ENCODE results near the gene CA5A. TPM values are rescaled to one million over a fixed set of nuclear protein-coding genes. Genes with fewer than 3 reads are reported as not detected.
A peak's percentile ranks its signal among the peaks of the same experiment; 100 is the strongest.
"Not testable (repeated sequence)": the region's sequence is repeated elsewhere in the genome, so short reads cannot be mapped to it uniquely, and the experiment has no call there.

CA5A gene
- total and polyA plus RNA-seq, 9 of the 15 experiments (the other 6 are each of a cell fraction or from before 2014, with no cell fraction given): not detected

GRCh38 chr16:87985493-87985892 lies 49.2 kb upstream of the CA5A start:
- ATAC-seq; H3K9me1 ChIP-seq (ENCODE audit: control insufficient read depth, insufficient read depth, low read length); H3K4me3 ChIP-seq; H2AFZ ChIP-seq (ENCODE audit: low read depth, low read length); FAIRE-seq; H3K9me3 ChIP-seq (replicated peaks; ENCODE audit: control insufficient read depth, insufficient read depth, low read depth, low read length); DNase-seq (ENCODE audit: extremely low read depth in 1 of 4, low spot score in 3 of 4); H3K4me1 ChIP-seq (replicated peaks in 1 of 2; ENCODE audit: control insufficient read depth in 2 of 2, insufficient read depth in 2 of 2, low read length in 2 of 2); H3K79me2 ChIP-seq (ENCODE audit: control insufficient read depth, insufficient read depth, low read length); CTCF ChIA-PET (ENCODE audit: low intra/inter-chr PET ratio); BruUV-seq (replicated peaks); H3K9ac ChIP-seq (ENCODE audit: insufficient read depth in 1 of 2, low read depth in 2 of 2, low read length in 2 of 2); H3K27me3 ChIP-seq (ENCODE audit: control insufficient read depth in 2 of 2, insufficient read depth in 2 of 2, low read length in 2 of 2); H4K20me1 ChIP-seq (replicated peaks; ENCODE audit: control insufficient read depth, insufficient read depth, low read length); H3K4me2 ChIP-seq (ENCODE audit: insufficient read depth, low read length); H3K27ac ChIP-seq (ENCODE audit: extremely low read depth, low read depth, low read length); intact Hi-C loops (cut with micrococcal nuclease); POLR2A ChIA-PET; in situ Hi-C loops (cut with MboI): not testable (repeated sequence)
- H3K36me3 ChIP-seq (ENCODE audit: control insufficient read depth, insufficient read depth, low read length): peaks cover 16% of the 10 kb centered on the region; the same call in 2 of the 3 replicates
- WGBS (ENCODE audit: insufficient coverage, low coverage, missing lambda C conversion rate): 98% methylated on average over 5 of the region's 5 CpGs
- TF ChIP-seq CEBPB (tag; IDR thresholded peaks at IDR 0.05): peak; percentile 20; the same call in 1 of the 2 replicates

GRCh38 chr16:87984632-87985267 lies 48.4 kb upstream of the CA5A start:
- H3K9me3 ChIP-seq (replicated peaks; ENCODE audit: control insufficient read depth, insufficient read depth, low read depth, low read length): no peaks in the 10 kb centered on the region
- TF ChIP-seq SOX6 (IDR thresholded peaks at IDR 0.05): no peak
- TF ChIP-seq PHB (CRISPR knock-in tag; IDR thresholded peaks at IDR 0.05): no peak
- no peak for TF ChIP-seq ZNF175 (CRISPR knock-in tag; IDR thresholded peaks at IDR 0.05; ENCODE audit: low read depth)
- TF ChIP-seq HNRNPK (IDR thresholded peaks at IDR 0.05; ENCODE audit: low read depth, low read length, poor library complexity, severe bottlenecking): no peak
- no peak for TF ChIP-seq EWSR1 (IDR thresholded peaks at IDR 0.05; ENCODE audit: borderline replicate concordance, low read depth, partially characterized antibody)
- no peak for TF ChIP-seq UBTF (IDR thresholded peaks at IDR 0.05; ENCODE audit: borderline replicate concordance in 1 of 2, low read depth in 2 of 2, low read length in 2 of 2)
- TF ChIP-seq TOE1 (IDR thresholded peaks at IDR 0.05; ENCODE audit: borderline replicate concordance): no peak
- TF ChIP-seq TOE1 (CRISPR knock-in tag; IDR thresholded peaks at IDR 0.05; ENCODE audit: borderline replicate concordance, low read depth): no peak
- H4K20me1 ChIP-seq (replicated peaks; ENCODE audit: control insufficient read depth, insufficient read depth, low read length): no peaks in the 10 kb centered on the region
- FAIRE-seq: no peak
- H3K4me1 ChIP-seq (replicated peaks in 1 of 2; ENCODE audit: control insufficient read depth in 2 of 2, insufficient read depth in 2 of 2, low read length in 2 of 2): peaks cover 0 to 2% of the 10 kb centered on the region in 2 experiments; a peak in 2 of 5 replicates
- no peaks in the 10 kb centered on the region for H3K79me2 ChIP-seq (ENCODE audit: control insufficient read depth, insufficient read depth, low read length)
- BruUV-seq (replicated peaks): no TSS peak
- DNase-seq (ENCODE audit: extremely low read depth in 1 of 4, low spot score in 3 of 4): no peak
- no peak overlapping the region for H3K4me2 ChIP-seq (ENCODE audit: insufficient read depth, low read length)
- H3K9me1 ChIP-seq (ENCODE audit: control insufficient read depth, insufficient read depth, low read length): no peaks in the 10 kb centered on the region
- in situ Hi-C loops (cut with MboI) (no loop called here), intact Hi-C loops (cut with micrococcal nuclease) (no loop called here)
- no peak for ATAC-seq
- H3K27ac ChIP-seq (ENCODE audit: extremely low read depth, low read depth, low read length): no peak overlapping the region
- 92% methylated on average over 24 of the region's 28 CpGs for WGBS (ENCODE audit: insufficient coverage, low coverage, missing lambda C conversion rate)
- ChIA-PET POLR2A (no interaction called here), CTCF (ENCODE audit: low intra/inter-chr PET ratio) (no interaction called here)
- H3K27me3 ChIP-seq (ENCODE audit: control insufficient read depth in 2 of 2, insufficient read depth in 2 of 2, low read length in 2 of 2): no peaks in the 10 kb centered on the region
- peaks cover 16% of the 10 kb centered on the region; the same call in 2 of the 3 replicates for H3K36me3 ChIP-seq (ENCODE audit: control insufficient read depth, insufficient read depth, low read length)
- no peak overlapping the region for H2AFZ ChIP-seq (ENCODE audit: low read depth, low read length)
- peak overlapping the region in 1 of 2 experiments; percentile 35; a peak in 1 of 4 replicates for H3K9ac ChIP-seq (ENCODE audit: insufficient read depth in 1 of 2, low read depth in 2 of 2, low read length in 2 of 2)
- no peak overlapping the region for H3K4me3 ChIP-seq

Data from K562 (cell line).